ENCODE data around the gene BARX2.

Gene BARX2

GRCh38 chr11:129374081-129374992 is 1.3 kb upstream of the BARX2 start:
- DNase-seq: no peak

GRCh38 chr11:129374993-129375750 is 476 bp upstream of the BARX2 start:
- DNase-seq: peak; percentile 13

DNA sequence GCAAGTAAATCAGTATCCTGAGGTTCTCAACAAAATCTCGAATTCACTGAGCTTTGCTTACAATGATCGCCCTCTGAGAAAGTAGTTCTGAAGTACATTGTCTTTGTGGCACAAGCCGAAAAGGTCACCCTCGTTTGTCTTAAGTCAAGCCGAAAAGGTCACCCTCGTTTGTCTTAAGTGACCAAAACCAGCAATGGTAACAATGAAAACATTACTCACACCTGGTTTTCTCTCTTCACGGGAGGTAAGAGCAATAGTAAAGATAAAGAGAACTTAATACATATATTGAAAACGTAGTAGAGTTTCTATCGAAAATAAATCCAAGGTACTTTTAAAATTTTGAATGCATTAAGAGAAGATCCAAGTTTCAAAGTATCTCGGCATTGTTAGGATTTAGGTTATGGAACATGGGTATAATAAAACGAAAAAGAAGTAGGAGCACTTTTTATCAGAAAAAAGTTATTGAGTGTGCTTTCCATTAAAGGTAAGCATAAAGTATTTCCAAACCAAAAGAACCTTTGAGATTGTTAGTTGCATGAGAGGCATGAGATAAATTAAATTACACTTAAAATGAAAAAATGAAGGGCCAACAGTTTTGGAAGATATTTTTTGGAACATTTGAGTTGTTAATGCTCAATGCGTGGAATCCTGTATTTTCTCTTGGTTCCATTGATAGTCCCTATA is 1.2 kb downstream of the BARX2 start:
- no peak for DNase-seq

DNA sequence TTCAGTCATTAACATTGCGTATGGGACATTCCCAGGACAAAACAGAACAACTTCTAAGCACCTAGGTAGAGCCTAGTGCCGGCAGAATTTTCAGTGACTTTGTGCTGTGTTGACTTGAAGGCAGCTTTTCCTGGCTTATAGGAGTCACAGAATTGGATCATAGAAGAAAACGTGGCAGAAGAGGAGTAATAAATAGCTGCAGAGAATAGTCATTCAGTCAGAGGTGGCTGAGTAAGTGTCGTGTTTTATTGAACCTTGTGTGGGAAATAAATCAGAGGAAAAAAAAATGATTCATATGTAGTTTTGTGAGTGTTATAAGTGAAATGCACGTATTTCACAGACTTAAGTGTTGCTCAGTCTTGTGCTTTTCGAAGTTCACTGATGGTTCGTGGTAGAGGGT is 2.1 kb downstream of the BARX2 start:
- no peak for DNase-seq

- no peak for DNase-seq
Observed at GRCh38 chr11:129380413-129380812, 4.8 kb downstream of the BARX2 start.

DNA sequence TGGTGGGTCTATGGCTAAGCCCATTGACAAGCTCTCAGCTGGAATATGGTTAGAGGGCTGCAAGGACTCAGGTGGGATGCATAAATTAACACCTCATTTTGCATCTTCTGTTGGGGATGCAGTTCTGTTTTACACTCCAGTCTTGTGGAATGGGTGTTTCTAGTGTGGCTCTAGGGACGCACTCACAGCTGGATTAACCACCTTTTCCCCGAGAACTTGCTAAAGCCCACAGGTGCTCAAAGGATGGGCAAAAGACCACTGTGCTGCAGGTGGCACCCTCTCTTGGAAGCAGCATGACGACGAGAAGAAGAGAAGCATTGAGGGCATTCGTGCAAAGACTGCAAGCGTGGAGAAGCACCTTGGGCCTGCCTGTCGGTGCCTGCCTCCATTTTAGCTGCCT is 6.9 kb downstream of the BARX2 start:
- no peak for DNase-seq

DNA sequence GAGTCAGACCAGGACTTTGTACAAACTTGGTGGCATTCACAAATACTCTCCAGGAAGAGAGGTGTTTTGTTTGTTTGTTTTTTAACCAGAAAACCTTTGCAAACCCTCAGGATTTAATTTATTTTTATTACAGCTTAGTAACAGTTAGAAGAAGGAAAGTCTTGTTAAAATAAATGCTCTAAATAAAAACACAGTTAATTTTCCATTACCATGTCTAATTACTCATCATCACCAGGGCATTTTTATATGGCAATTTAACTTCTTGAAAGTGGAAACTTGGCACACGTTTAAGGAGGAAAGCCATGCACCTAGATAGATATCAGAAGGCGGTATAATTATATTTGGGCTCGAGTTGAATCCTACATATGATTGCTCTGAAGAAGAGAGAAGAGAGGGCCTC is 7.4 kb downstream of the BARX2 start:
- no peak for DNase-seq

GRCh38 chr11:129383502-129383901 is 7.9 kb downstream of the BARX2 start:
- DNase-seq: no peak

- no peak for DNase-seq
Observed at GRCh38 chr11:129384415-129384814, 8.8 kb downstream of the BARX2 start.

DNA sequence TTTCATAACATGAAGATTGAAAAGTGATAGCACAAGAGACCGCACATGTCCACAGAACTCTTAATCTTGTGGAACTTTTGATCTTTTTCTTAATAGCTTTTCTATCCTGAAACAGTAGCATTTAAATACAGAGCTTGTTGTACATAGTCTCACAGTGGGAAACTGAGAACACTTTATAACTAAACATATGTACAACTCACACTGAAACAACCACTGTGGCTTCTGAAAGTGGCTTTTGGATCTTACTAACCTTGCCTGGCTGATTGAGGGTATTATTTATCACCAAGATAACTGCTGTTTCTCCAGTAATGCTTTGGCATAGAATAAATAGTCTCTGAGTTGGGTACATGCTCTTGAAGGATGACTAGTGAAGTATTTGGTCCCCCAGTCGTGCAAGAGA is 10.2 kb downstream of the BARX2 start:
- DNase-seq: no peak

DNA sequence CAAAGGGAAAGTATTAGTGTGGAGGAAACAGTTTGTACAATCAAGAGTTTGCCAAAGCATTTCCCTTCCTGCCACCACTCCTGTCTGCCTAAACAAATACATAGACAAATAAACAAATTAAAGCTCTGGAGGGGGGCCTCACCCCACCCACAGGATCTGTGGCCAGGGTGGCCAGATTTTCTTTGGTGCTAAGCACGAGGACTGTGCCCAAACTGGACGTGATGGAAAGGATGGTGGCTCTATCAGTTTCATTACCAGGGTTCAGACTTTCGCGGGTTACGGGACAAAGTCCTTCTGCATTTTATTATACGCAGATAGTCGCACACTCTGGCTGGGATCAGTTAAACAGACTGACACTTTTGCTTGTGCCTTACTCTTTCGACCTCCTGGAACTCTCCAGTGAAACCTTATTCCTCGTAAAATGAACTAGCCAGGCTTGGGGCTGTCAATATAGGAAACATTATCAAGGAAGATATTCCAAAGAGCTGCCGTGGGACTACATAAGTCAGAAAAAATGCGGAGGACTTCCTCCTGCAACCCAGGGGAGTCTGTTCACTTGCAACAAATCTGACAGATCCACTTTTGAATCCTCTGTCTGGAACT is 11.2 kb downstream of the BARX2 start:
- no peak for DNase-seq

DNA sequence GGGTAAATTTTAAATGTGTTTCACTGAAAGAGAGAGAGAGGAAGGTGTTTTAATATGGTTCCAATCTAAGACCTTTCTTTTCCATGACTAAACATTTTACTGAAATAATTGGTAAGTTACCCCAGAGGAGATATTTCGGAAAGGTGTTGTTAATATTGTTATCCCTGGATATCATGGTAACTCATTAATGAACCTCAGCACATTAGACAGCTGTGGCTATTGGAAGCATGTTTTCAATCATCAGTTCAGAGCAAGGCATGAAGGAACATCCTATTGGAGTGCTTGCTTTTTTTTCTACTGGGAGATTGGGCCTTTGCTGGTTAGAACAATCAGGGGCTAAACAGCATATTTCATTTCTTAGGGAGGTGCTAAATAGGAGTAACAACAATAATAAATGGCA is 11.8 kb downstream of the BARX2 start:
- no peak for DNase-seq

DNA sequence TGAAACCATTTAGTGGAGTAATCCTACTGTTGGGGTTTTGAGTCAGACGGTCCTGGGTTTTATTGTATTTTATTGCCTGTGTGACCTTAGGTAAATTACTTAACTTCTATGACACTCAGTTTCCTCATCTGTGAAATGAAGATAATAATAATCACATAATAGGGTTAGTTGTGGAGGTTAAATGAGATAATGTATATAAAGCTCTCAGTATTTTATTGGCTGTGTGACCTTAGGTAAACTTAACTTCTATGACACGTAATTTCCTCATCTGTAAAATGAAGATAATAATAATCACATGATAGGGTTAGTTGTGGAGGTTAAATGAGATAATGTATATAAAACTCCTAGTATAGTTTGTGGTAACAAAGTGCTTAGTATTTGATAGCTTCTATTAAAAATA is 13.2 kb downstream of the BARX2 start:
- no peak for DNase-seq

DNA sequence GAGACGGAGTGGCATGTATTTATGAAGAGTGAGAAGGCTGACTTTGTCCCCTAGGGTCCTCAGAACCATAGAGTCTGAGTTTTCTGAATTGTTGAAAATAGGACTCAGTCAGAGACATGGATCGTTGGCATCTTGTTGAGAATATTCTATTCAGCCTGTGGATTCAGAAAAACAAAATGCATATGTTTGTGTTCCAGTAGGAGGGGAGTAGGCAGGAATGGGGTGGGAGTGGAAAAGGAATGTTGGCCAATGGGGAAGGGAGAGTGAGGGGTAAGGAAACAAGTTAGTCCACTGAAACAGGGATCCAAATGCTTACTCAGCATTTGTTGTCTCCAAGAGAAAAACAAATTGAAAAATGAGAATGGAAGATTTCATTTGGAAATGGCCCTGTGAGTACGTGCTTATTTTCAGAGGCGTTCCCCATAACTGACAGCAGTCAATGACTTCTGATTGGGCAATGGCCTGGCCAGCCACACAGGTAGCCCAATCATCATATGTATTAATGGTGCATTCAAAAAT is 14.7 kb downstream of the BARX2 start:
- DNase-seq: no peak

- no peak for DNase-seq
Observed at GRCh38 chr11:129391360-129391759, 15.7 kb downstream of the BARX2 start.

- no peak for DNase-seq
Observed at GRCh38 chr11:129391821-129392220, 16.2 kb downstream of the BARX2 start.

GRCh38 chr11:129392995-129393394 is 17.3 kb downstream of the BARX2 start:
- DNase-seq: no peak

- no peak for DNase-seq
Observed at GRCh38 chr11:129394709-129395108, 19.1 kb downstream of the BARX2 start.

- DNase-seq: no peak
Observed at GRCh38 chr11:129395432-129395831, 19.8 kb downstream of the BARX2 start.

- DNase-seq: no peak
Observed at GRCh38 chr11:129395883-129396282, 20.2 kb downstream of the BARX2 start.

DNA sequence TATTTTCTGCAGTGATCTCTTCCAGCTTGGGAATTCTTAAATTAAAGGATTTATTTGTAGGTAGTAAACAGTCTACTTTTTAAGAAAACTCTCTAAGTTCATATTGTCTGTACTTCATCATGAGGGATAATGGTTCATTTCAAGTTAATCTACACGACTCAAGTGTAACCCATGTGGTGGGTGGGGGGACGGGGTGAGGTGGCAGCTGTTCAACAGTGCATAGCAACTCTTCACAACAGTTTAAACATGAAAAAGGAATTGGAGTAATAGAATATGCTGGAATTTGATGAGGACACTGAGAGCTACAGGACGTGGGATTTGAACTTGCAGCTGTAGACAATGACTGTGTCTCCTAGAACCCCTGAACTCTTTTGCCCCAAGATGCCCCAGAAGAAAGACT is 20.8 kb downstream of the BARX2 start:
- DNase-seq: no peak

- no peak for DNase-seq
Observed at GRCh38 chr11:129402206-129403171, 26.8 kb downstream of the BARX2 start.

All from NCI-H748 treated with DMSO at 0.1 percent for 48 hours (cell line).